Coronary artery (tissue), 2 donors: ENCODE measurements around the gene AMPH.

ENCODE experiments used
- DNase-seq: peaks from one replicate; pipeline ENCODE4 v3.0.0-alpha.2; 2017; ENCODE audit warnings: low spot score
- H3K27ac ChIP-seq, 2 donors: fragments of 200-600 bp; sonication (generic); one replicate each; pipeline ENCODE4 v1.5.1; 2016 to 2019
- H3K4me3 ChIP-seq: fragments of 200-600 bp; sonication (generic); 2 replicates; pipeline ENCODE4 v1.5.1; 2016; ENCODE audit warnings: mild to moderate bottlenecking, moderate library complexity
- CTCF ChIP-seq: fragments of 200-600 bp; sonication (generic); IDR thresholded peaks from one replicate; pipeline ENCODE4 v1.5.1; 2019; ENCODE audit warnings: antibody characterized with exemption

Gene AMPH

GRCh38 chr7:38545977-38546376, 85.2 kb downstream of the AMPH start:
- Histone ChIP-seq H3K27ac (no peak overlapping the region), H3K4me3 (no peak overlapping the region)
- no peak for TF ChIP-seq CTCF
- no peak for DNase-seq

DNA sequence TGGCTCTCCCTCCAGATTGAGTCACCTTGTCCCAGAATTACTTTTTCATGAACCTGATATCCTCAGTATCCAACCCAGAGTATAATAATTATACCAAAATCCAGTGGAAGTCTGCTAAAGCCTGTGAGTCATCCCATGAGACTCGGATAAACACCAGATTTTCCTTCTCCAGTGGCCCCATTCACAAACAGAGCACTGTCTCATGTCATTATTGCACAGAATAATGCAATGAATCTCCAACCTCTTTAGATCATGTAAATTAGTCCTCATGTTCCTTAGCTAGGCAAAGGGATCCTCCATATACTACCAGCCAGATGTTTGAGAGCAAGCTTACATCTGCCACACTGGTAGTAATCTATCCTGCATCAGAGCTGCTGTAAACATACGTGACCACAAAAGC, 89.0 kb downstream of the AMPH start:
- Histone ChIP-seq H3K4me3 (no peak overlapping the region), H3K27ac (no peak overlapping the region)
- TF ChIP-seq CTCF, result no peak
- DNase-seq, result no peak

GRCh38 chr7:38541440-38541839, 89.7 kb downstream of the AMPH start:
- no peak overlapping the region for H3K4me3 ChIP-seq
- DNase-seq, result no peak
- H3K27ac ChIP-seq, result no peak overlapping the region
- no peak for TF ChIP-seq CTCF

DNA sequence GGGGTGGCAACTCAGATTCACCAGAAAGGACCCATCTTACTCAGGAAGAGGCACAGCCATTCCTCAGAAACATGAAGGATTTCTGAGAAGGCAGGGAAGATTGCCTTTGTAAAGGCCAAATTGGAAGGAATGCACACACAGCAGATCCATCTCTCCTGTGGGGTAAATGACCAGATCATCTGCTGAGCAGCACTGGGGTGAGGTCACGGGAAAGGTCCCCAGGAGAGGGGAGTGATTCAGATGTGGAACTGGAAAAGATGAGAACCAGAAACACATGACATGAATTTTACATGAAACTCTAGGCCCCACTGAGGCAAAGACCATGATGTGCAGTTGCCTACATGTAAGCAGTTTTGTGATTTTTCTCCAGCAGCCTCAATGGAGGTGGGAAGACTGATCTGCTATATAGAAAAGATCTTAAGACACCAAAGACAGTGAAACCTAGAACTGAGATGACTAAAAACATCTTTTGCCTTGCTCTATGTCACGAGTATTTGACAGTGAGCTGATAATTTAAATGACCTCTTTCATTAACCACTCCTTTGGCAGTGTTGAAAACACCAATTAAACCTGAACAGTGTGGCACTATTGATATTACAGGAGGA, 91.6 kb downstream of the AMPH start:
- no peak for DNase-seq
- no peak for TF ChIP-seq CTCF
- H3K27ac ChIP-seq, result no peak overlapping the region
- no peak overlapping the region for H3K4me3 ChIP-seq

DNA sequence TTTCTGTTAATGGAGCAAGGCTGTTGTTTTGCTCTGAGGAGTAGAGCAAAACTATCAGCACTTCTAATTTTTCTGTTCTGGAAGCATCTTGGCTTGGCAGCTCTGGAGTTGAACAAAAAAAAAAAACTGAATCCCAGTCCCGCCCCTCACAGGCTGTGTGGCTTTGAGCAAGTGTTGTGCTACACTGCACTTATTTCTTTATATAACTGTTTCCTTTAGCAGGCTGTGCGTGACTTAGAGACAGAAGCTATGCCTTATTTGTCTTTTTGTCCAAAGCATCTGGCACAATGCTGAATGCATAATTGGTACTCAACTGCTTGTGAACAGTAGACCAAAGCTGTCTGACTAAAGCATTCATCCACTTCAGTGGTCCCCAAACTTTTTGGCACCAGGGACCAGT, 96.1 kb downstream of the AMPH start:
- no peak overlapping the region for H3K27ac ChIP-seq
- no peak overlapping the region for H3K4me3 ChIP-seq
- DNase-seq, result no peak
- TF ChIP-seq CTCF, result no peak

GRCh38 chr7:38525857-38526256, 105.3 kb downstream of the AMPH start:
- Histone ChIP-seq H3K4me3 (no peak overlapping the region), H3K27ac (no peak overlapping the region)
- no peak for DNase-seq
- TF ChIP-seq CTCF, result no peak

GRCh38 chr7:38524786-38525185, 106.4 kb downstream of the AMPH start:
- no peak for DNase-seq
- H3K27ac ChIP-seq, result no peak overlapping the region
- no peak for TF ChIP-seq CTCF
- no peak overlapping the region for H3K4me3 ChIP-seq
